COLO668 (cell line): Measurements from ENCODE around the gene MCOLN2.
"Not testable (repeated sequence)": the region's sequence is repeated elsewhere in the genome, so short reads cannot be mapped to it uniquely, and the experiment has no call there.

Source experiments
- DNase-seq: peaks from one replicate; lab custom pipeline; 2025; ENCODE audit not compliant: unreplicated experiment; lab: John Stamatoyannopoulos, UW

MCOLN2 gene

GRCh38 chr1:84996846-84997666 is at the start of gene MCOLN2:
Gene MCOLN2, minus strand, starts transcription at chr1:84997113. Its CDS starts 241 bp downstream, at chr1:84996872.
- peak; percentile 73 for DNase-seq

- DNase-seq: no peak
Observed at GRCh38 chr1:85042413-85042812, 45.5 kb upstream of the MCOLN2 start.

GRCh38 chr1:85041793-85042192 is 44.9 kb upstream of the MCOLN2 start:
- no peak for DNase-seq

- DNase-seq: no peak
Observed at GRCh38 chr1:85033221-85033620, 36.3 kb upstream of the MCOLN2 start.

DNA sequence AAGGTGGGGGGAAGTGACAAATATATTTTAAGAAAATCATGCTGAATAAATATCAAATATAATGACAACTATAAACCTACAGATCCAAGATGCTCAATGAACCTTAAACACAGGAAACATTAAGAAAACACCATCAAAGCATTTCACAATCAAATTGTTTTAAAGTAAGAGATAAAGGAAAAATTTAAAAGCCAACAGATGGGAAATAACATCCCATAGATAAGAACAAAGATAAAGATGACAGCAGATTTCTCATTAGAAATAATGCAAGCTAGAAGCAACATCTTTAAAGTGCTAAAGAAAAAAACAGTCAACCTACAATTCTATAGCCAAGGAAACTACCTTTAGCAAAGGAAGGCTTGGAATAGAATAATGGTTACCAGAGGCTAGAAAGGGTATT is 33.6 kb upstream of the MCOLN2 start:
- DNase-seq: no peak

DNA sequence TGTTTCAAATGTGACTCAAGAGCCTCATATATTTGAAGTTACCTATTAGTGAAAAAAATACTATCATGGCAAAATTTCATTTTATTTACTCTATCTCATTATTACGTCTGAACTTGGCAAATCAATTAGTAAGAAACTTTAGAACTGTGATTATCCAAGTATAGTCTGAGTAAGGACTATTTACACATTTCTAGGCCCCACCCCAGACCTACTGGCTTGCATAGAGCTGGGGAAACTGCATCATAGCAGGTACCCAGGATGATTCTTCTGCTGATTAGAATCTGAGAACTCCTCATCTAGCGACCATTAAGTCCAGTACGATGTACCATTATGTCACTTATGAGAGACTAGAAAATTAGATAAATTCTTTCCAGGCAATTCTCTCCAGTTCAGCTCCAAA is 31.2 kb upstream of the MCOLN2 start:
- DNase-seq: no peak

GRCh38 chr1:85027242-85027983 is 30.5 kb upstream of the MCOLN2 start:
- no peak for DNase-seq

- DNase-seq: no peak
Observed at GRCh38 chr1:85025940-85026339, 29.0 kb upstream of the MCOLN2 start.

DNA sequence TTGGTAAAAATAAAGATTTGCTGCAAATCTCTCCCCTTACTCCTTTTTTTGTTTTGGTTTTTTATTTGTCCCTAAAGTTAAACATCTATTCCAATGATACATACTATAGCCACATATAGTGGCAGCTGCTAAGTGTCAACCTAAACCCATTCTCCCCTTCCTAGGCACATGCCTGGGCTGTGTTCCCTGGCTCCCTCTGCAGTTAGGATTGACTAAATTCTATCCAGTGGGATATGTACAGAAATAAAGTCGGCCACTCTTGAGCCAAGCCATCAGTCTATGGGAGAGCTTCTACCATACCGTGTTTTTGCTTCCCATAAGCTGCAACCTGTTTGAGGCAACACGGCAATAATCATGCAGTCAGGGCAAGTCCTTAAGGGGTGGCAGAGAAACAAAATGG is 27.8 kb upstream of the MCOLN2 start:
- DNase-seq: no peak

DNA sequence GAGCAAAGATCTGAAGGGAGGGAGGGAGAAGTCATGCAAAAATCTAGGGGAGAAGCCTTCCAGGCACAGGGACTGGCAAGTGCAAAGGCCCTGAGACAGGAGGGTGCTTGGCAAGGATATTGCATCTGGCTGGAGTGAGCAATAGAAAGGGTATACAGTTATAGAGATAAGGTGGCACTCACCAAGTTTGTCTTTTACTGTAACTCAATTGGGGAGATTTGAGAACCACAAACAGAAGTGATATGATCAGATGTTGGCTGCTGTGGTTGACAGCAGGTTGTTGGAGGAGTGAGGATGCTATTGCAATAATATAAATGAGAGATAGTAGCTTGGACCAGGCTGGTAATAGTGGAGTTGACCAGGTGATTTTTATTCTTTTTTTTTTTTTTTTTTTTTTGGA is 25.8 kb upstream of the MCOLN2 start:
- no peak for DNase-seq

DNA sequence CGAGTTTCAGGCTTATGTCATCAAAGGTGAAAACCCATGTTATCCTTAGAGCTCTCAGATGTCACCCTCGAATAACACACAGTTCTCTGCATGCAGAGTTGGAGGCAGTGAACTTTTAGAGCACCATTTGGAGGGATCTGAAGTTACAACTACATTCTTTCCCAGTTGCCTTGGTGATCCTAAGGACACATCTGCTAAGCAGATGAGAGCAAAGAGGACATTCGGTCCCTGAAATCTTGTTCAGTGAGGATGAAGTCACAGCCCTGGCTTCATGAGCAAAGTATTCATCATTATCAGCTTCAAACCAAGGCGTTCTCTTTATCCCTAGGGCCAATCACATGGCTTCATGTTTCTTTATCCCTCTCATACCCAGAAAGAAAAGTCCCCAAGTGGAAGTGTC is 23.1 kb upstream of the MCOLN2 start:
- DNase-seq: no peak

GRCh38 chr1:85015826-85016225 is 18.9 kb upstream of the MCOLN2 start:
- DNase-seq: no peak

DNA sequence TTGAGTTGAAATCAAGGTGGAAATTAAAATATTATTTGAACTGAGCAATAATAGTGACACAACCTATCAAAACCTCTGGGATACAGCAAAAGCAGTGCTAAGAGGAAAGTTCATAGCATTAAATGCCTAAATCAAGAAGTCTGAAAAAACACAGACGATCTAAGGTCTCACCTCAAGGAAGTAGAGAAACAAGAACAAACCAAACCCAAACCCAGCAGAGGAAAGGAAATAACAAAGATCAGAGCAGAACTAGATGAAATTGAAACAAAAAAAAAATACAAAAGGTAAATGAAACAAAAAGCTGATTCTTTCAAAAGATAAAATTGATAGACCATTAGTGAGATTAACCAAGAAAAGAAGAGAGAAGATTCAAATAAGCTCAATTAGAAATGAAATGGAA is 8.7 kb upstream of the MCOLN2 start:
- DNase-seq: not testable (repeated sequence)

GRCh38 chr1:85001742-85002141 is 4.8 kb upstream of the MCOLN2 start:
- DNase-seq: no peak

DNA sequence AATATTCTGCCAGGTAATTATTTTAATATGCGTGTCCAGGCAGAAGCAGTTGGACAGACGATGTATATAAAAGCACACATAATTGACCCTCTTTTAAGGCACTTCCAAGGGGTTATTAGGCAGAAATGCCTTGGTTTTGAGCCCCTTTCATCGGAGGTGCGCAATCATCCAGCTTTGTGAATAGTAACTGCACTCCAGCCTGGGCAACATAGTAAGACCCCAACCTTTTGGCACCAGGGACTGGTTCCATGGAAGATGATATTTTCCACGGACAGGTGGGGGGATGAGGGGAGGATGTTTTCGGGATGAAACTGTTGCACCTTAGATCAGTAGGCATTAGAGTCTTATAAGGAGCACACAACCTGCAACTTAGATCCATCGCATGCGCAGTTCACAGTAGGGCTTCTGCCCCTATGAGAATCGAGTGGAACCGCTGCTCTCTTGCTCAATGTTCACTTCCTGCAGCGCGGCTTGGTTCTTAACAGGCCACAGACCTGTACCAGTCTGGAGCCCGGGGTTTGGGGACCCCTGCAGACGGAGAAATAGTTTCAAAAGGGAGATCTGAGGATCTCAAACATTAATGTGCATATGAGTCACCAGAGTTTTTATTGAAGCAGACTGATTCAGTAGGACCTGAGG is 1.8 kb upstream of the MCOLN2 start:
- DNase-seq: no peak

GRCh38 chr1:84997667-84998600 is 1.0 kb upstream of the MCOLN2 start:
- peak; percentile 62 for DNase-seq

GRCh38 chr1:84995484-84996334 is 1.2 kb downstream of the MCOLN2 start:
- no peak for DNase-seq

DNA sequence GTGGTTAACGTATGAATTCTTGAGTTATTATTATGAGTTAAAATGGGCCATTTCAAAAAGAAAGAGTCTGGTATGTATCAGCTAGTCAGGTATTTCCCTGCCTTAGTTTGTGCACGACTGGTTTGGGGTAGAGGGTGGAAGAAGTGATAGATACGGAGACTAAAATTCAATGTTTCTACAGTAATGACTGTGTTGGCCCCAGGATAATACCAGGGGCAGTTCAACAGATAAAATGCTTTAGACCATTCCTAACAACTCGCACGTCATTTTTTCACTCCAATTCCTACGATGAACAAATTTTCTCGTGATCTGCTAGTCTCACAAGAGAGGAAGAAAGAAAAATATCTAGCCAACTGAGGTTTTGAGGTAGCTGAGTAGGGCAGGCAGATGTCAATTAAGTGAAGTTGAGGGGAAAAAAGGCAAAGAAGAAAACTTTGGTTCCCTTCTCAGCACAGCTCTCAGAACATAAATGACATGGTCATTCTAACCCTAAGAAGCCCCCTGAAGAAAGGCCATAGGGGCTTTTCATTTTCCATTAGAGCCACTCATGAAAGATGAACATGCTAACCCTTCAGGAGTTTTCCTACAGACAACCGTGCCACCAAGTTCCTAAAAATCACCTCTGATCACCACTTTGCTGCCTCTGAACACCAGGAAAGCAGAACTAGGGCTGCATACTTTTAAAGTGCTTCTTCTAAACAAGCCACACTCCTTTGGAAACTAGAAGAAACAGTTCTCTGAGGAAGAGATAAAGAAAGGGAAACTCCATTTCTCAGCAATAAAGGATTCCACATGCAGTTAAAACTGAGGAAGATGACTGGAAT is 5.6 kb downstream of the MCOLN2 start:
- DNase-seq: no peak

DNA sequence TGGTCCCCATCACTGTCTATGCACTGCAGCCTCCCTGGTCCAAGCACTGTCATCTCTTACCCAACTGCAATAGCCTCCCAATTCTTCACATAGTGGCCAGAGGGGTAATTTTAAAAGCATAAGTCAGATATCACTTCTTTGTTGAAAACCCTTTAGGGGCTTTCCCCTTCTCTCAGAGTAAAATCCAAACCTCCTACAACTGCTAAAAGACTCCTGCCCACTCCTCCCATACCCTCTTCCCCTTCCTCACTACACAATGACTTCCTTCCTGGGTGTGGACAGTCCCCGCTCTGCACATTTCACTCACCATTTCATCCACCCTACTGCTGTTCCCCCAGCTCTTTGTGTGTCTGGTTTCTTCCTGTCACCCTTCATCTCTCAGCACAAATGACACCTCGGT is 8.3 kb downstream of the MCOLN2 start:
- DNase-seq: no peak
